Osteoblast (primary cell): ENCODE data around the gene KCNT2. TPM values are rescaled to one million over a fixed set of nuclear protein-coding genes. Genes with fewer than 3 reads are reported as not detected.

Source experiments
- DNase-seq: peaks from one replicate; pipeline ENCODE4 v3.0.0; 2011; ENCODE audit warnings: low spot score, mixed read lengths; ENCODE audit not compliant: insufficient read length; ENCODE audit errors: missing footprints
- H2AFZ ChIP-seq: 2 replicates; pipeline ENCODE4 v1.6.0; 2011; ENCODE audit warnings: mild to moderate bottlenecking, low read length
- H3K27ac ChIP-seq: 2 replicates; pipeline ENCODE4 v1.5.1; 2011; ENCODE audit warnings: mild to moderate bottlenecking, low read depth, low read length, moderate library complexity
- H3K27me3 ChIP-seq: 2 replicates; pipeline ENCODE4 v1.6.0; 2012; ENCODE audit warnings: mild to moderate bottlenecking, control low read depth, inconsistent platforms, low read length, moderate library complexity; ENCODE audit not compliant: insufficient read depth
- H3K36me3 ChIP-seq: 2 replicates; pipeline ENCODE4 v1.5.1; 2011; ENCODE audit warnings: mild to moderate bottlenecking, low read length, control low read depth, moderate library complexity; ENCODE audit not compliant: insufficient read depth
- H3K4me1 ChIP-seq: 2 replicates; pipeline ENCODE4 v1.5.1; 2011; ENCODE audit warnings: mild to moderate bottlenecking, low read length, control low read depth, moderate library complexity; ENCODE audit not compliant: insufficient read depth
- H3K4me2 ChIP-seq: 2 replicates; pipeline ENCODE4 v1.6.0; 2011; ENCODE audit warnings: mild to moderate bottlenecking, low read length; ENCODE audit not compliant: insufficient read depth
- H3K4me3 ChIP-seq: fragments of 200-600 bp; sonication (generic); 3 replicates; pipeline ENCODE4 v1.5.1; 2012; ENCODE audit warnings: mild to moderate bottlenecking, low read length, inconsistent platforms; ENCODE audit not compliant: insufficient read depth
- H3K79me2 ChIP-seq: 2 replicates; pipeline ENCODE4 v1.6.0; 2012; ENCODE audit warnings: mild to moderate bottlenecking, low read length, control low read depth, inconsistent platforms; ENCODE audit not compliant: insufficient read depth
- H3K9me3 ChIP-seq: 2 replicates; pipeline ENCODE4 v1.5.1; 2011; ENCODE audit warnings: low read depth, low read length, control low read depth
- H4K20me1 ChIP-seq: 2 replicates; pipeline ENCODE4 v1.6.0; 2012; ENCODE audit warnings: mild to moderate bottlenecking, low read length, control low read depth; ENCODE audit not compliant: insufficient read depth
- total RNA-seq: library from RNA; depleted of rRNA; stranded (reverse); fragments of >200 nt; gene quantifications from 2 replicates; pipeline ENCODE4 v1.2.3, GENCODE V29; 2012
- TF ChIP-seq, protein P1 (sequence below): IDR thresholded peaks from 2 replicates; pipeline ENCODE4 v1.5.1; 2011; ENCODE audit warnings: mild to moderate bottlenecking, low read depth, low read length, moderate library complexity; ENCODE audit errors: extremely low read depth

The KCNT2 gene
- total RNA-seq, 1 donor, result 10.5 TPM

DNA sequence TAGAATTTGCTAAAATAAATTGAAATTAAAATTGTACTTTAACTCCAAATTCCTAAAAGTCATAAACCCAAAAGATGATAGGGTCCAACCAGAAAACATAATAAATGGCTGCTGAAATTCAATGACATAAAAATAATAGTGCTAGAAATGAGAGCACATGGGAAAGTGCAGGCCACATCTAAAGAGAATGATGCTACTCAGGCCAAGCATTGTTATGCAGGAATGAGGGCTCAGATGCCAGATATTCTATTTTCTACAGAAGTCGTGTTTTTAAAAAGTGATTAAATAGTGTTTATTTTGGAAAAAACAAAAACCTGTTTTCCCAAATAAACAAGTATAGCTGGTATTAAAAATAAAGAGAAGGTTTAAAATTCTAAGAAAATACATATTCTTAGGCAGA lies 234.4 kb downstream of the KCNT2 start:
- H3K9me3 ChIP-seq, result no peaks in the 10 kb centered on the region
- DNase-seq, result no peak
- TF ChIP-seq, protein P1, sequence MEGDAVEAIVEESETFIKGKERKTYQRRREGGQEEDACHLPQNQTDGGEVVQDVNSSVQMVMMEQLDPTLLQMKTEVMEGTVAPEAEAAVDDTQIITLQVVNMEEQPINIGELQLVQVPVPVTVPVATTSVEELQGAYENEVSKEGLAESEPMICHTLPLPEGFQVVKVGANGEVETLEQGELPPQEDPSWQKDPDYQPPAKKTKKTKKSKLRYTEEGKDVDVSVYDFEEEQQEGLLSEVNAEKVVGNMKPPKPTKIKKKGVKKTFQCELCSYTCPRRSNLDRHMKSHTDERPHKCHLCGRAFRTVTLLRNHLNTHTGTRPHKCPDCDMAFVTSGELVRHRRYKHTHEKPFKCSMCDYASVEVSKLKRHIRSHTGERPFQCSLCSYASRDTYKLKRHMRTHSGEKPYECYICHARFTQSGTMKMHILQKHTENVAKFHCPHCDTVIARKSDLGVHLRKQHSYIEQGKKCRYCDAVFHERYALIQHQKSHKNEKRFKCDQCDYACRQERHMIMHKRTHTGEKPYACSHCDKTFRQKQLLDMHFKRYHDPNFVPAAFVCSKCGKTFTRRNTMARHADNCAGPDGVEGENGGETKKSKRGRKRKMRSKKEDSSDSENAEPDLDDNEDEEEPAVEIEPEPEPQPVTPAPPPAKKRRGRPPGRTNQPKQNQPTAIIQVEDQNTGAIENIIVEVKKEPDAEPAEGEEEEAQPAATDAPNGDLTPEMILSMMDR, result no peak
- no peaks in the 10 kb centered on the region for H4K20me1 ChIP-seq
- H3K27ac ChIP-seq, result no peak overlapping the region
- H3K27me3 ChIP-seq, result no peaks in the 10 kb centered on the region
- no peaks in the 10 kb centered on the region for H3K4me1 ChIP-seq
- no peak overlapping the region for H3K4me3 ChIP-seq
- peak overlapping the region; percentile 52 for H2AFZ ChIP-seq
- no peaks in the 10 kb centered on the region for H3K36me3 ChIP-seq
- H3K79me2 ChIP-seq, result no peaks in the 10 kb centered on the region
- no peak overlapping the region for H3K4me2 ChIP-seq

DNA sequence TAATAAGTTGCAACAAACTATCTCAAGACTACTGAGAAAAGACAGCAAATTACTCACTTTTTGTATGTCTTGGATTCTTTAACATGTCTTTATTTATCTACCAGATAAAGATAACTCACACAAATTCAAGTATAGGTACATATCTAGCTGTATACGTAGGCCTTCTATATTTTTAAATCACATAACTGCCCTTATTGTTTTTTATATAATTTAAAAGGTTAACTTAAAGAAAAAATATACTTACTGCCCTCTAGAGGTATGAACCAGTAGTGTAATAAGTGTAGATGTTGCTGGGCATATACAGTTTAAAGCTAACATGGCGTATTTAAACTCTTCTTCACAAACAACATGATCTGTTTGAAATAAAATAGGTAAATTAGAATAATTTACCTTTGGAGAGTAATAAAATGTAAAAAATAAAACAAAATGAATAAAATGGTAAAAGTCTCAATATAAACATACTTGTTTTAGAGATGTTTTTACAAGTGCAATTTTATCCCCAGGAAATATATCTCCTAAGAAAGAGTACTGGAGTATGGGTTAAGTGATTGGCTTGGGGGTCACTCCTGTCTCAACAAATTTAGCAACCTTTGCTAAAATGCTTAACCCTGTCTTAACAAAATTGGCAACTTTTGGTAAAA lies 235.2 kb downstream of the KCNT2 start:
- TF ChIP-seq, protein P1, result peak; percentile 63

DNA sequence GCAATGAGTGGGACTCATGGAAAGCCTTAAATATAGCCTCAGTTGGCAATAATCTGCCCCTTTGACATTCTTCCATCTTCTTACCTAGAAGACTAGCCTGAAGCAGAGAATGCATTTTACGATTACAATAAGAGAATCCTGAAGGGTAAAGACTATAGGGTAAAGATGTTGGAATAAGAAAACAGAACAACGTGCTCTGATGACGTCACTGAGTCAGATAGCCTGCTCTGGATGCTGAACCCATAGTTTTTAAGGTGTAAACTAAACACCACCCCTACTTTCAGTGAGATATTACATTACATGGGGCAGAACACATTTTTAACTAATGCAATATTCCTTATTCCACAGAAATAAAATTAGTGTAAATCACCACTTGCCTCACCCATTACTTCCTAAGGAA lies 240.4 kb downstream of the KCNT2 start:
- Histone ChIP-seq H3K9me3 (no peaks in the 10 kb centered on the region), H3K79me2 (no peaks in the 10 kb centered on the region), H3K27me3 (no peaks in the 10 kb centered on the region), H2AFZ (no peak overlapping the region), H3K36me3 (no peaks in the 10 kb centered on the region), H3K27ac (no peak overlapping the region), H3K4me3 (no peak overlapping the region), H3K4me2 (no peak overlapping the region), H3K4me1 (no peaks in the 10 kb centered on the region), H4K20me1 (no peaks in the 10 kb centered on the region)
- TF ChIP-seq, protein P1, result no peak
- no peak for DNase-seq

More for the DNA sequence above, 235.2 kb downstream of the KCNT2 start:
- Histone ChIP-seq H3K27ac (no peak overlapping the region), H3K27me3 (no peaks in the 10 kb centered on the region), H3K9me3 (no peaks in the 10 kb centered on the region), H3K4me1 (no peaks in the 10 kb centered on the region), H3K4me3 (no peak overlapping the region), H2AFZ (no peak overlapping the region), H3K4me2 (no peak overlapping the region), H4K20me1 (no peaks in the 10 kb centered on the region), H3K79me2 (no peaks in the 10 kb centered on the region), H3K36me3 (no peaks in the 10 kb centered on the region)
- DNase-seq, result no peak

DNA sequence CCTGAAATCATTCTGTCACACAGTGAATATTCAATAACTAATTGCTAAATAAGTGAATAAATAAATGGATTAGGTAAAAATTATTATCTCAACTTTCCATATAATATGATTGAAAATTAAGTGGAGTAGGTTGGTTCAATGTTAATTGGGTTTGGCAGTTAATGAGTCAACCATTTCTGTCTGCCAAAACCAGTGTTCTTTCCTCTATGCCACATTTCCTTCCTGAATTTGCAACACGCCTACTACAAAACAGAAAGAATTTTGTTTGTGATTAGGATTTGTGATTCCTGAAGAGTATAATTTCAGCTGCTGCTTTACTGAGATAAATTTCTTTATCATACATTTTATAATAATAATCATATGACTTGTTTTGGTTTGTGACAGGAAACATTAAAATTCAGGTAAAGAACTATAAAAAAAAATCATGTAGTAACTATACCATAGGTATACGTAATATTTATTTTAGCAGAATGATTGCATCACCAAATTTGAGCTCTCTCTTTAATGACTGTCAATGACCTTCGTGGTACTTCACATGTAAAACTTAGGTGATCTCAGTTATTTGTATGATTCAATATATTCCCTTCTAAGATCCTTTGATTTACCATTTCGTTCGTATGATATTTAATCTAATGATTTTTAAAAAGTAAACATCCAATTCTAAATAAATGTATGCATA lies 241.3 kb downstream of the KCNT2 start:
- Histone ChIP-seq H3K27ac (no peak overlapping the region), H2AFZ (no peak overlapping the region), H3K4me2 (no peak overlapping the region)

More for the DNA sequence above, 241.3 kb downstream of the KCNT2 start:
- H3K9me3 ChIP-seq, result no peaks in the 10 kb centered on the region
- H3K4me3 ChIP-seq, result no peak overlapping the region
- DNase-seq, result no peak
- TF ChIP-seq, protein P1, result no peak
- no peaks in the 10 kb centered on the region for H3K4me1 ChIP-seq
- no peaks in the 10 kb centered on the region for H3K79me2 ChIP-seq
- H3K27me3 ChIP-seq, result no peaks in the 10 kb centered on the region
- H3K36me3 ChIP-seq, result no peaks in the 10 kb centered on the region
- H4K20me1 ChIP-seq, result no peaks in the 10 kb centered on the region
